ENCODE measurements around the gene ANKS1A. TPM values are rescaled to one million over a fixed set of nuclear protein-coding genes. Genes with fewer than 3 reads are reported as not detected.

The ANKS1A gene
- total RNA-seq, 1 experiment from 2014 or later: 14.0 TPM

DNA sequence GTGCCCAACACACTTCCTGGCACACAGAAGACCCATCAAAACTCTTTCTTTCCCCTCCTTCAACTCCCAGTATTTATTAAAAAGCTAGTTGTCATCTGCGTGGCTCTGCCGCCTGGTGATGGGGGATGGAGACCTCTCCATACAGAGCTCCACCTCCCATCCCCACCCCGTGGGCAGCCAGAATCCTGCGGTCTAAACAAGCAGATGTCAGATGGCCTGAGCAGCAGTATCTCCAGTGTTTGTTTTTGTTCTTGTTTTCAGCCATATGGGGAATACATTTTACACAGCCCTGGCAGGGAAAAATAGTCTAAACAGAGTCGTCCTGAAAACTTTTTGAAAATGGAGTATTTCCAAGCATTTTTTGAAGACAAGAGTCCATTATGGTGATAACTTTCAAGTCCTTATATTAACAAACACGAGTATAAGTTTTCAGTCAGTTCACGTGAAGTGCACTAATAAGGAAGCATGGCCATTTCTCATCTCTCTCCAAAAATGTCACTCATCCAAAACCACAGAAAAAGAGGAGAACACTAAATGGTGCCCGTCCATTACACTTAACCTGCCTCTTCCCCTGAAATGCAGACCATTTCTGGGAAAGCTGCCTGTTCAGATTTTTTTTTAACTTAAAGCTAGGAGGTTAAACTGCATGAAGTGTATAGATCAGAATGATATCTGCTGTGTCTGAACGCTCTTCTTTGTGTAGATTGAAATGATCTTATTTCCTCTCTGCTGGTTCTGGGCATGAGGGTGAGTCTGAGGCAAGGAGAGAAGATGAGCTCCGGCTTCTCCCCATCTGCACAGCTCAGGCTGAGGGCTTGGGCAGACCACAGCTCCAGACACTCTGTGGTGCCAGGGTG lies 161.1 kb downstream of the ANKS1A start:
- H3K4me3 Mint-ChIP-seq (ENCODE audit: unreplicated experiment): no peak overlapping the region
- POLR2A ChIA-PET: no interaction called here
- BruUV-seq (replicated peaks): no TSS peak
- peaks cover 20% of the 10 kb centered on the region for H3K36me3 Mint-ChIP-seq (ENCODE audit: insufficient read depth, unreplicated experiment)
- intact Hi-C loops (cut with micrococcal nuclease): no loop called here
- H3K9me3 Mint-ChIP-seq (ENCODE audit: unreplicated experiment): no peaks in the 10 kb centered on the region
- no peaks in the 10 kb centered on the region for H3K27me3 Mint-ChIP-seq (ENCODE audit: insufficient read depth, unreplicated experiment)
- DNase-seq (ENCODE audit: unreplicated experiment): no peak
- TF ChIP-seq CTCF (IDR thresholded peaks at IDR 0.05; ENCODE audit: unreplicated experiment): no peak
- H3K4me1 Mint-ChIP-seq (ENCODE audit: insufficient read depth, unreplicated experiment): peaks cover 9% of the 10 kb centered on the region
- CTCF ChIA-PET: interaction anchor here (0.6 to 1.3 kb wide), 5 partner anchors 10 to 848 kb away, joined by 3 to 4 read pairs (median 3); no protein-coding TSS in a partner anchor
- H3K27ac Mint-ChIP-seq (ENCODE audit: low read depth, unreplicated experiment): no peak overlapping the region

DNA sequence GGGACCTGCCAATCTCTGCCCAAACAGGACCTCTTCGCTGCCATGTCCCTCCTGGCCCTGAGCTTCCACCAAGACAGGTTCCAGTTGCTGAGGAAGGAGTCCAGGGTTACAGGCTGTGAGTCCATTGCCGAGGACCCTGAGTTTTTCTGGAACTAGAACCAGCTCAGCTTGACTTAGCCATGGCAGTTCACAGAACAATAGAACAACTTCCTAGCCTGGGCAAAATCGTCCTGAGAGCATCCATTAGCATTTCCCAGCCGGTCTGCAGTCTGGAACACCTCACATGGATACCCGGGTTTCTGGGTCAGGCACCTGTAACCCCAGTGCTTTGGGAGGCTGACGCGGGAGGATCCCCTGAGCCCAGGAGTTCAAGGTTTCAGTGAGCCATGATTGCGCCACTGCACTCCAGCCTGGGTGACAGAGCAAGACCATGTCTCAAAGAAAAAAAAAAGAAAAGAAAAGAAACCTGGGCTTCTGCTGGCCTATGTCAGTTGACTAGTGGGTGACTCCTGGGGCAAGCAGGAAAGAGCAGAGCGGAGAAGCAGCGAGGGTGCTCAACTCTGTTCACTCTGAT lies 161.8 kb downstream of the ANKS1A start:
- ChIA-PET CTCF (interaction anchor here (0.6 to 0.7 kb wide), 3 partner anchors 23 to 847 kb away, joined by 3 to 4 read pairs (median 3); no protein-coding TSS in a partner anchor), POLR2A (interaction anchor here (0.7 kb wide), 1 partner anchor 95 kb away, joined by 3 read pairs; no protein-coding TSS in a partner anchor)
- no TSS peak for BruUV-seq (replicated peaks)
- Mint-ChIP-seq H3K4me1 (ENCODE audit: insufficient read depth, unreplicated experiment) (peaks cover 8% of the 10 kb centered on the region), H3K27ac (ENCODE audit: low read depth, unreplicated experiment) (no peak overlapping the region), H3K4me3 (ENCODE audit: unreplicated experiment) (no peak overlapping the region), H3K27me3 (ENCODE audit: insufficient read depth, unreplicated experiment) (no peaks in the 10 kb centered on the region), H3K9me3 (ENCODE audit: unreplicated experiment) (no peaks in the 10 kb centered on the region), H3K36me3 (ENCODE audit: insufficient read depth, unreplicated experiment) (peaks cover 22% of the 10 kb centered on the region)
- DNase-seq (ENCODE audit: unreplicated experiment): no peak
- TF ChIP-seq CTCF (IDR thresholded peaks at IDR 0.05; ENCODE audit: unreplicated experiment): no peak
- intact Hi-C loops (cut with micrococcal nuclease): no loop called here

GRCh38 chr6:35051396-35051795 lies 162.3 kb downstream of the ANKS1A start:
- ChIA-PET CTCF (interaction anchor here (0.7 kb wide), 1 partner anchor 66 kb away, joined by 4 read pairs; no protein-coding TSS in a partner anchor), POLR2A (interaction anchor here (0.7 kb wide), 1 partner anchor 96 kb away, joined by 3 read pairs; no protein-coding TSS in a partner anchor)
- Mint-ChIP-seq H3K27me3 (ENCODE audit: insufficient read depth, unreplicated experiment) (no peaks in the 10 kb centered on the region), H3K27ac (ENCODE audit: low read depth, unreplicated experiment) (no peak overlapping the region), H3K36me3 (ENCODE audit: insufficient read depth, unreplicated experiment) (peaks cover 22% of the 10 kb centered on the region), H3K4me3 (ENCODE audit: unreplicated experiment) (no peak overlapping the region), H3K9me3 (ENCODE audit: unreplicated experiment) (no peaks in the 10 kb centered on the region), H3K4me1 (ENCODE audit: insufficient read depth, unreplicated experiment) (peaks cover 8% of the 10 kb centered on the region)
- BruUV-seq (replicated peaks): no TSS peak
- intact Hi-C loops (cut with micrococcal nuclease): no loop called here
- DNase-seq (ENCODE audit: unreplicated experiment): no peak
- no peak for TF ChIP-seq CTCF (IDR thresholded peaks at IDR 0.05; ENCODE audit: unreplicated experiment)

DNA sequence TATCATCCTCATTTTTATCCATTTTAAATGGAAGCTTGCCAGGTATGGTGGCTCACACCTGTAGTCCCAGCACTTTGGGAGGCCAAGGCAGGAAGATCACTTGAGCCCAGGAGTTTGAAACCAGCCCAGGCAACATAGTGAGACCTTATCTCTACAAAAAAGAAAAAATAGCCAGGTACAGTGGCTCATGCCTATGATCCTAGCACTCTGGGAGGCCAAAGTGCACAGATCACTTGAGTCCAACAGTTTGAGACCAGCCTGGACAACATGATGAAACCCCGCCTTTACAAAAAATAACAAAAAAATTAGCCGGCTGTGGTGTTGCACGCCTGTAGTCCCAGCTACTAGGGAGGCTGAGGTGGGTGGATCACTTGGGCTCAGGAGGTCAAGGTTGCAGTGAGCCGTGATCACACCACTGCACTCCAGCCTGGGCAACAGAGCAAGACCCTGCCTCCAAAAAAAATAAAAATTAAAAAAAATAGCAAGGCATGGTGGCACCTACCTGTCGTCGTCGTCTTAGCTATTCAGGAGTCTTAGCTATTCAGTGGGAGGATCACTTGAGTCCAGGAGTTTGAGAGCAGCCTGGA lies 163.0 kb downstream of the ANKS1A start:
- no TSS peak for BruUV-seq (replicated peaks)
- ChIA-PET POLR2A (no interaction called here), CTCF (interaction anchor here (0.9 to 1.0 kb wide), 2 partner anchors 26 to 65 kb away, joined by 3 to 5 read pairs; no protein-coding TSS in a partner anchor)
- H3K9me3 Mint-ChIP-seq (ENCODE audit: unreplicated experiment): no peaks in the 10 kb centered on the region
- H3K4me1 Mint-ChIP-seq (ENCODE audit: insufficient read depth, unreplicated experiment): peaks cover 1% of the 10 kb centered on the region
- intact Hi-C loops (cut with micrococcal nuclease): no loop called here
- no peak for DNase-seq (ENCODE audit: unreplicated experiment)
- H3K27me3 Mint-ChIP-seq (ENCODE audit: insufficient read depth, unreplicated experiment): no peaks in the 10 kb centered on the region
- H3K4me3 Mint-ChIP-seq (ENCODE audit: unreplicated experiment): no peak overlapping the region
- no peak for TF ChIP-seq CTCF (IDR thresholded peaks at IDR 0.05; ENCODE audit: unreplicated experiment)
- H3K36me3 Mint-ChIP-seq (ENCODE audit: insufficient read depth, unreplicated experiment): peaks cover 22% of the 10 kb centered on the region
- no peak overlapping the region for H3K27ac Mint-ChIP-seq (ENCODE audit: low read depth, unreplicated experiment)

Data from MCF 10A (cell line).